ENCODE measurements around the gene FANCL.
"Not testable (repeated sequence)": the region's sequence is repeated elsewhere in the genome, so short reads cannot be mapped to it uniquely, and the experiment has no call there.

The FANCL gene

DNA sequence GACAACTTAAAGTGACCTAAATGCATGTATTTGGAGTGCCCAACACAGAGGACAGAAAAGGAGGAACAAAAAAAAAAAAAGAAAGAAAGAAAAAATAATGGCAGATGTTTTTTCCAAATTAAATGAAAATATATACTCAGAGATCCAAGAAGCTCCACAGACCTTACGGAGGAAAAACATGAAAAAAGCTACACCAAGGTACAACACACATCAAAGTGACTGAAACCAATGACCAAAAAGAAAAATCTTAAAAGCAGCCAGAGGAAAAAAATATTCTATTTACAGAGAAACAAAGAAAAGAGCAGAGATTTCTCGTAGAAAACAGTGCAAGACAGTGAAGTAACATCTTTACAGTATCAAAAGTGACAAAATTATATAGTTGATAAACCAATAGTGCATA is 5.1 kb downstream of the FANCL start:
- Mint-ChIP-seq H3K27me3 (no peaks in the 10 kb centered on the region), H3K4me3 (no peak overlapping the region), H3K4me1 (ENCODE audit: low read depth in 2 of 2) (peaks cover 6 to 43% of the 10 kb centered on the region in 2 donors), H3K36me3 (ENCODE audit: insufficient read depth) (peaks cover 3% of the 10 kb centered on the region), H3K27ac (peak overlapping the region in 1 of 2 donors; percentile 56), H3K9me3 (no peaks in the 10 kb centered on the region)
- ATAC-seq (replicated peaks) (no peak), DNase-seq (no peak)

DNA sequence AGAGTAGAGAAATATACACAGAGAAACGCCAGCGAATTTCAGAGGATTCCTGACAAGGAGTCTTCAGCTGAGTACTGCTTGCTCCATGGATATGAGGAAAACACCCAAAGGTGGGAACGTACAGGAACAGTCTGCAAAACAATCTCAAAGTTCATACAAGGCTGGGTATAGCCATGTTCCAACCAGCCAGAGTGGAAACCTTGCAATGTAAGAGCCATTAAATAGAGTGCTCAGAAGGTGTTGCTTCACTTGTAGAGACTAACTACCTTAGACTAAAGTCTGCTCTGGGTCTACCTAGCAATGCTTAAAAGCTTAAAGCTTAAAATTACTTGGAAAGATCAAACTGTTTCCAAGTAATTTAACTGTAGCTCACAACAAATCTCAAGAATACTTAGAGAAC is 6.0 kb downstream of the FANCL start:
- no peaks in the 10 kb centered on the region for H3K9me3 Mint-ChIP-seq
- no peaks in the 10 kb centered on the region for H3K27me3 Mint-ChIP-seq
- peaks cover 4 to 35% of the 10 kb centered on the region in 2 donors for H3K4me1 Mint-ChIP-seq (ENCODE audit: low read depth in 2 of 2)
- H3K27ac Mint-ChIP-seq, result peak overlapping the region in 1 of 2 donors; percentile 56
- no peak for ATAC-seq (replicated peaks)
- H3K36me3 Mint-ChIP-seq (ENCODE audit: insufficient read depth), result peaks cover 3% of the 10 kb centered on the region
- DNase-seq, result no peak
- no peak overlapping the region for H3K4me3 Mint-ChIP-seq

DNA sequence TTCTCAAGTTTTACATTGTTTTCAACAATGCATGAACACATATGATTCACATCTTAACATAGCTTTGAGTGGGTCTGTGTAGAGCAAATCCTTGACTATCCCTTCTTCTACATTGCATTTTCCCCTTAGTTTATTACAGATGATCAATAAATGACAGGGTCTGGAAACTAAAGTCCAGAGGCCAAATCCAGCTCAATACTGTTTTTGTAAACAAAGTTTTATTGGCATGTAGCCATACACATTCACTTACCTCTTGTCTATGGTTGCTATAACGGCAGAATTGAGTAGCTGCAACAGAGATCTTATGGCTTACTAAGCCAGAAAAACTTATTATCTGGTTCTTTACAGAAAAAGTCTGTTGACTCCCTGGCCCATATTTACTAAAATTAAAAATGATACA is 12.8 kb downstream of the FANCL start:
- no peaks in the 10 kb centered on the region for H3K27me3 Mint-ChIP-seq
- no peaks in the 10 kb centered on the region for H3K9me3 Mint-ChIP-seq
- ATAC-seq (replicated peaks) (no peak), DNase-seq (no peak)
- H3K36me3 Mint-ChIP-seq (ENCODE audit: insufficient read depth), result no peaks in the 10 kb centered on the region
- no peak overlapping the region for H3K27ac Mint-ChIP-seq
- no peak overlapping the region for H3K4me3 Mint-ChIP-seq
- peaks cover 0 to 1% of the 10 kb centered on the region in 2 donors for H3K4me1 Mint-ChIP-seq (ENCODE audit: low read depth in 2 of 2)

DNA sequence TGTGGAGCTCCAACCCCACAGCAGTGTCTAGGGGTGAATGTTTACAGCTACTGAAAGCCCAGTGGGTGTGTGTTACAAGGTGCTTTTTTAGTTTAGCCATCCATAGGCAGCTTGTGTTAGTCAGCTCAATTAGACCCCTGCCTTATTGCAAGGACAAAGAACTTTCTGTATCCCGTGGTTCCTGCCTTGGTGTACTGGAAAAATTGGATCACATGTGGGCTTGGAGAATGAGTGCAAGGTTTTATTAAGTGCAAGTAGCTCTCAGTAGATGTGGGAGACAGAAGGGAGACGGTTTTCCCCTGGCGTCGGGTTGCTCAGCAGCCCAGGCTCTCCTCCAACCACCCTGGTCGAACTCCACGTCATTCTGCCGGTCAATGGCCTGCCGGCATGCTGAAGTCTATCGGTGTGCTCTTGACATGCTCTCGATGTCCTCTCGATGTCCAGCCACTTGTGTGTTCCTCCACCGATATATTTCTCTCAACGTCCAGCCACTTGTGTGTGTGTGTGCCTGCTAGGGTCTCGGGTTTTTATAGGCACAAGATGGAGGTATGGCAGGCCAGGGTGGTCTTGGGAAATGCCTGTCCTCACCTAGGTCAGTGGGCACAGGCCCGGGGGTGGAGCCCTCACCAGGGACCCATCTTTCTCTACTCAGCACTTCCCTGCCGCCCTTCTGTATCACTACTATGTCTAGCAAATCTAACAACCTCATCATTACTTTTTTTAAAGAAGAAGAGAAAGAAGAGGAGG is 13.8 kb downstream of the FANCL start:
- no peak overlapping the region for H3K27ac Mint-ChIP-seq
- H3K4me1 Mint-ChIP-seq (ENCODE audit: low read depth in 2 of 2), result no peaks in the 10 kb centered on the region
- H3K9me3 Mint-ChIP-seq, result no peaks in the 10 kb centered on the region
- DNase-seq, result no peak
- H3K36me3 Mint-ChIP-seq (ENCODE audit: insufficient read depth), result no peaks in the 10 kb centered on the region
- no peaks in the 10 kb centered on the region for H3K27me3 Mint-ChIP-seq
- no peak for ATAC-seq (replicated peaks)
- H3K4me3 Mint-ChIP-seq, result no peak overlapping the region

DNA sequence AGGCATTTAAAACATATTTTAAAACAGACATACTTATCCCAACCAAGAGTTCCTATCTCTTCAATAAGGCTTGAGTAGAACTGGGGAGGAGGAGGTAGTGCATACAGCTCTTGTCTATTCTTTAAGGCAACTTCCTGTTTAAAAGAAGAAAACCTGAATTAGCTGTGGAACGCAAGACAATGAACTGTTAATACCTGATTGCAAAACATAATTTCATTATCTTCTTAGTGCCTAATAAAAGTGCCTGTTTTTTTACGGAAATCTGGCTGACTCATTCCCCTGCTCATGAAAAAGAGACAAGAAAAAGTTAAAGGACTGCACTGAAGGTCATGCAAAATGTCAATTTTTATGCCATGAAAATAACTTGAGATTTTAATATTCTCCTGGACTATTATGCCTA is 19.2 kb downstream of the FANCL start:
- H3K27me3 Mint-ChIP-seq, result no peaks in the 10 kb centered on the region
- H3K9me3 Mint-ChIP-seq, result no peaks in the 10 kb centered on the region
- H3K27ac Mint-ChIP-seq, result no peak overlapping the region
- ATAC-seq (replicated peaks) (no peak), DNase-seq (no peak)
- H3K4me1 Mint-ChIP-seq (ENCODE audit: low read depth in 2 of 2), result no peaks in the 10 kb centered on the region
- peaks cover 2% of the 10 kb centered on the region for H3K36me3 Mint-ChIP-seq (ENCODE audit: insufficient read depth)
- no peak overlapping the region for H3K4me3 Mint-ChIP-seq

DNA sequence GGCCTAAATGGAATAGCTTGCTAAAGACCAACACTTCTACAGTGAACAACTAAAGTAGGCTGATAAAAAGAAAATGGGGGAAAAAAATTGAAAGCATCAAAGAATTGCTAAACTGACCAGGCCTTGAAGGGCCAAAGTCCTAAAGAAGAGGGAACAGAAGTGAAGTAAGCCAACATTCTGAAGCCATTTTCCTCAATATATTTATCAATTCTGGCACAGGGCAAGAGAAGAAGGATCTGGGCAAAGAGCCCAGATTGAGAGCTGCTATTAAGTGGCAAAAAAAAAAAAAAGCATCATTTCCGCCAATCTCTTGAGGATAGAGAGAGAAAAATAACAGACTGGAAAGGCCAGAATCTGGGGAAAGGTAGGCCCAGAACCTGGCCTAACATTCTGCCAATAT is 25.7 kb downstream of the FANCL start:
- peaks cover 3 to 7% of the 10 kb centered on the region in 2 donors for H3K9me3 Mint-ChIP-seq
- no peaks in the 10 kb centered on the region for H3K4me1 Mint-ChIP-seq (ENCODE audit: low read depth in 2 of 2)
- H3K4me3 Mint-ChIP-seq, result no peak overlapping the region
- H3K36me3 Mint-ChIP-seq (ENCODE audit: insufficient read depth), result peaks cover 6% of the 10 kb centered on the region
- ATAC-seq (replicated peaks) (no peak), DNase-seq (no peak)
- H3K27ac Mint-ChIP-seq, result no peak overlapping the region
- no peaks in the 10 kb centered on the region for H3K27me3 Mint-ChIP-seq

DNA sequence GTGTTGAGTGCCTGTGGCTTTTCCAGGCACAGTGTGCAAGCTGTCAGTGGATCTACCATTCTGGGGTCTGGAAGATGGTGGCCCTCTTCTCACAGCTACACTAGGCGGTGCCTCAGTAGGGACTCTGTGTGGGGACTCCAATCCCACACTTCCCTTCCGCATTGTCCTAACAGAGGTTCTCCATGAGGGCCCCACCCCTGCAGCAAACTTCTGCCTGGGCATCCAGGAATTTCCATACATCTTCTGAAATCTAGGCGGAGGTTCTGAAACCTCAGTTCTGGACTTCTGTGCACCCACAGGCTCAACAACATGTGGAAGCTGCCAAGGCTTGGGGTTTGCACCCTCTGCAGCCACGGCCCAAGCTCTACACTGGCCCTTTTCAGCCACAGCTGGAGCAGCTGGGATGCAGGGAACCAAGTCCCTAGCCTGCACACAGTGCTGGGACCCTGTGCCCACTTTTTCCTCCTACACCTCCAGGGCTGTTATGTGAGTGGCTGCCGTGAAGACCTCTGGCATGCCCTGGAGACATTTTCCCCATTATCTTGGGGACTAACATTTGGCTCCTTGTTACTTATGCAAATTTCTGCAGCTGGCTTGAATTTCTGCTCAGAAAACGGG is 30.1 kb downstream of the FANCL start:
- not testable (repeated sequence) for H3K4me1 Mint-ChIP-seq (ENCODE audit: low read depth in 2 of 2); H3K36me3 Mint-ChIP-seq (ENCODE audit: insufficient read depth); H3K27me3 Mint-ChIP-seq; H3K4me3 Mint-ChIP-seq; ATAC-seq (replicated peaks); H3K9me3 Mint-ChIP-seq; DNase-seq; H3K27ac Mint-ChIP-seq

DNA sequence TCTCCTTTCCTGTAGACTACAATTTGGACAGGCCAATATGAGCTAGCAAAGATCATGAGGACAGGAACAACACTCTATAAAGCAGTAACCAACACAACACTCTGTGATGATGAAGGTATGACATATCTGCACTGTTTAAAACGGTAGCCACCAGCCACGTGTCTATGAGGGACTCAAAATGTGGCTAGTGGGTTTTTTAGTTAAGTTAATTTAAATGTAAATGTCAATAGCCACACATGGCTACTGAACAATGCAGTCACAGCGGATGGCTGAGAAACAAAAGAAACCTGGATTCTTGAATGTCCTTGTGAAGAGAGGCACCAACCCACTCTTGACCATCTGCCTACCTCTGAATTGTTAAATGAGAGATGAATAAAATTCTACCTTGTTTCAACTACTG is 33.9 kb downstream of the FANCL start:
- Mint-ChIP-seq H3K27me3 (no peaks in the 10 kb centered on the region), H3K36me3 (ENCODE audit: insufficient read depth) (peaks cover 4% of the 10 kb centered on the region), H3K27ac (no peak overlapping the region), H3K9me3 (peaks cover 3 to 7% of the 10 kb centered on the region in 2 donors), H3K4me1 (ENCODE audit: low read depth in 2 of 2) (no peaks in the 10 kb centered on the region), H3K4me3 (no peak overlapping the region)
- no peak for DNase-seq
- ATAC-seq (replicated peaks), result no peak

DNA sequence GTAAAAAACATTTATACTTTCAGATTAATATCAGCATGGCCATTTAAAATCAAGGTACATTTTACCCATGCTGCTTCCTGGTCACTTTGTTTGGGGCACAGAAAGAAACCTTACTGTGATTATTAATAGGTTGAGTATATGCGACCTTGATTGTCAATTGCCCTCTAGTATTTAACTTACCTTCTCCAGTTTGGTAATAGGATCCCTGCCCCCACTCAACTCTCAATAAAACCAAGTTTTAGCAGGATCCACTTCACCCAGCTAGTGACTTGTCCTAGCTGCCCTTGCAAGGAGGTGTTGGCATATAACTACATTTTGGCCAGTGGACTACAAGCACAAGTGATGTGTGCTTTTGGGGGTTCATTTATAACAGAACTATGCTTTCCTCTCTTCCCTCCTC is 34.3 kb downstream of the FANCL start:
- Mint-ChIP-seq H3K36me3 (ENCODE audit: insufficient read depth) (peaks cover 2% of the 10 kb centered on the region), H3K4me3 (no peak overlapping the region), H3K4me1 (ENCODE audit: low read depth in 2 of 2) (no peaks in the 10 kb centered on the region), H3K9me3 (peaks cover 3 to 4% of the 10 kb centered on the region in 2 donors), H3K27ac (no peak overlapping the region), H3K27me3 (no peaks in the 10 kb centered on the region)
- ATAC-seq (replicated peaks) (no peak), DNase-seq (no peak)

DNA sequence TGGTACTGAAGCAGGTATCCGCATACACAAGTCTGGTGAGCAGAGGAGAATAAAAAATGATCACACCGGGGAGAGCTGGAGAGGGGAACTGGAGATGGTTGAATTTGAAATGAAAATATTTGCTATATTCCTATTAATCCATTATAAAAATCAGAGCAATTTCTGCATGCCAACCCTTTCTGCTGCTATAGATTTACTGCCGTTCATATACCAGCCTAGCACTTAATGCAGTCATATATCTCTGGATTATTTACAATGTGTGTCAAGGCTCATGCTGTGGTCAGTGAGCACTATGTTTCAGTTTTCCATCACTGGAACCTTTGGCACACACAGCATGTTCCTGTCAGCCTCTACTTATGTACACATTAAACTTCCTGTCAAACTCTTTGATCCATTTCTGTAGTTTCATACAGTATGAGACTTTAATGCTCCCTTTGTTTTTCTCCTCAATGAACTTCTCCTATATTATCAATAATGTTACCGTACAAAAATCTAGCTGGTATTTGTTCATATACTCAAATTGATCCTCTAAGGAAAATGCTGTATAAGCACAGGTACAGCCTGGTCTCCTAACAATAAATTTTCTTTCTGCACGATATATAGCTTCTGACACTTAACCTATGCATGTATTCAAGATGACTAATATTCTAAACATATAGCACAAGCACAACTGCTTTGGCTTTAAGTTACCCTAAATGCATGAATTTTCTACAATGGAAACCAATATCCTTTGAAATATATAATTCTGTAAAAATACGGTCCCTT is 36.7 kb downstream of the FANCL start:
- no peaks in the 10 kb centered on the region for H3K4me1 Mint-ChIP-seq (ENCODE audit: low read depth in 2 of 2)
- H3K27me3 Mint-ChIP-seq, result no peaks in the 10 kb centered on the region
- ATAC-seq (replicated peaks), result no peak
- no peaks in the 10 kb centered on the region for H3K9me3 Mint-ChIP-seq
- no peak overlapping the region for H3K27ac Mint-ChIP-seq
- no peak for DNase-seq
- no peaks in the 10 kb centered on the region for H3K36me3 Mint-ChIP-seq (ENCODE audit: insufficient read depth)
- no peak overlapping the region for H3K4me3 Mint-ChIP-seq

DNA sequence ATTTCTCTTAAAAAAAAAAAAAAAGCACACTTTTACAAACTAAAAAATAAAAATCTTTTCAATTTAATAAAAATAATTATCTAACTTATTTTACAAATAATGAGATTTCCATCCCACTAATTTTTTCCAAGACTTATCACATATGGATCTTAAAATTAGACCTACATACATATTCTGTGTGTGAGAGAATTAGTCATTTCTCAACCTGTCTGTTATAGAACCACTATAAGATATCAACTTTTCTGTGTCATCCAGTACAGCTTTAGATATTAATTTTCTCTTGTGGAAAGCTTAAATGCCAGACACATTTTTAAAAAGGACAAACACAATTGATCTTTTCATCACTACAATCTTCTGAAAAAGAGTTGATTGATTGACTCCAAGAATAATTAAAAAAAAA is 38.1 kb downstream of the FANCL start:
- H3K4me1 Mint-ChIP-seq (ENCODE audit: low read depth in 2 of 2), result no peaks in the 10 kb centered on the region
- no peaks in the 10 kb centered on the region for H3K27me3 Mint-ChIP-seq
- no peaks in the 10 kb centered on the region for H3K9me3 Mint-ChIP-seq
- ATAC-seq (replicated peaks) (no peak), DNase-seq (no peak)
- H3K27ac Mint-ChIP-seq, result no peak overlapping the region
- no peak overlapping the region for H3K4me3 Mint-ChIP-seq
- no peaks in the 10 kb centered on the region for H3K36me3 Mint-ChIP-seq (ENCODE audit: insufficient read depth)

DNA sequence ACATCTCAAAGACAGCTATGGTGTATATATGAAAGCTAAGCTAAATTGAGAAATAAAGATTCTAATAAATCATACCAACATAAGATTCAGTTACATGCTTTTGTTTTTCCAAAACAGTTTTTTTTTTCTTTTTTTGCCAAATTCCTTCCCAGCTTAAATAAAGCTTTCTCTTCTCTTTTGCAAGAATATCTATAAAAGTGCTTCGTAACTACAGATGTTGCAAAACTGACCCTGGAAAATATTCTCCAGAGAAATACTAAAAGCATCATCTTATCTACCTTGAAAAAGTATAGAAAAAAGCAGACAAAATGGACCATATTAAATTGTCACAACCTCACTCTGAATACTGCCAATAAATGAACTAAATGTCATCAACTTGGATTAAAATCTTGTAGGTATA is 38.7 kb downstream of the FANCL start:
- DNase-seq (no peak), ATAC-seq (replicated peaks) (no peak)
- H3K27ac Mint-ChIP-seq, result no peak overlapping the region
- no peaks in the 10 kb centered on the region for H3K27me3 Mint-ChIP-seq
- H3K4me3 Mint-ChIP-seq, result no peak overlapping the region
- H3K4me1 Mint-ChIP-seq (ENCODE audit: low read depth in 2 of 2), result no peaks in the 10 kb centered on the region
- H3K36me3 Mint-ChIP-seq (ENCODE audit: insufficient read depth), result no peaks in the 10 kb centered on the region
- no peaks in the 10 kb centered on the region for H3K9me3 Mint-ChIP-seq

DNA sequence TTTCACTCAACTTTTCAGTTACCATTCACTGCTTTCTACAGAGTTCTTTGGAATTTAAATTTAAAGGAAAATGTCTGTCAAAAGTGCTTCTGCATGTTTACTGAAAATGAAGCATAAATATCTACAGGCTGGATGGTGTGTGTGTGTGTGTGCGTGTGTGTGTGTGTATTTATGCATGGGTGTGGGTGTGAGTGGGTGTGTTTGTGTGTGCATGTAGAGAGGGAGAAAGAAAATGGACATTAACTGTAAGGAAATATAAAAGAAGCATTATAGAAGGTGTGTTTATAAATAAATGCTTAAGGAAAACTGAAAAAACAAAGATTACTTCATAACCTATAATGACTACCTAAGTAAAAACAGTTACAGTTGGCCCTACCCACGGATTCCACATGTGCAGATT is 43.2 kb downstream of the FANCL start:
- Mint-ChIP-seq H3K27me3 (no peaks in the 10 kb centered on the region), H3K36me3 (ENCODE audit: insufficient read depth) (no peaks in the 10 kb centered on the region)

DNA sequence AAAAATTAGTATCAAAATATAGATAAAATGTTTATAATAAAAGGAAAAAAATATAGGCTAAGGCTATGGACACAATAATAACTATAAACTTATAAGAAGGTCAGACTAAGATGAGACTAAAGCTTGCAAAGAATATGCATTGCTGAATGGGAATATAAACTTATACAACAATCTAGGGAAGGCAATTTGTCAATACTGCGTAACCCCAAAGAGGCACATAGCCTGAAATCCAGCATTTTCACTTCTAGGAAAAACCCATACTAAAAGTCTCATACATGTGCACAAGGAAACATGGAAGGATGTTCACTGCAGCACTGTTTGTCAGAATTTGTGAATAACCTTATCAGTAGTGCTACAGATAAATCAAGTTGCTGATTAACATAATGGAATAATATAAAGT is 45.5 kb downstream of the FANCL start:
- Mint-ChIP-seq H3K36me3 (ENCODE audit: insufficient read depth) (no peaks in the 10 kb centered on the region), H3K4me1 (ENCODE audit: low read depth in 2 of 2) (no peaks in the 10 kb centered on the region), H3K27me3 (no peaks in the 10 kb centered on the region), H3K4me3 (no peak overlapping the region), H3K9me3 (no peaks in the 10 kb centered on the region), H3K27ac (no peak overlapping the region)
- ATAC-seq (replicated peaks), result no peak
- DNase-seq, result no peak

More for the DNA sequence above, 43.2 kb downstream of the FANCL start:
- ATAC-seq (replicated peaks) (no peak), DNase-seq (no peak)
- no peak overlapping the region for H3K27ac Mint-ChIP-seq
- no peaks in the 10 kb centered on the region for H3K4me1 Mint-ChIP-seq (ENCODE audit: low read depth in 2 of 2)
- H3K4me3 Mint-ChIP-seq, result no peak overlapping the region
- H3K9me3 Mint-ChIP-seq, result no peaks in the 10 kb centered on the region
